ENCODE measurements around the gene ARL5B. TPM values are rescaled to one million over a fixed set of nuclear protein-coding genes. Genes with fewer than 3 reads are reported as not detected.

Gene ARL5B
- total and polyA plus RNA-seq, 2 of the 8 experiments (the other 6 are each of a cell fraction or from before 2014, with no cell fraction given), result 8.4 to 52.1 TPM

- TF ChIP-seq CHD7 (IDR thresholded peaks at IDR 0.05; ENCODE audit: insufficient replicate concordance, low read length) (no peak), GTF2F1 (IDR thresholded peaks at IDR 0.05; ENCODE audit: borderline replicate concordance, low read depth, low read length) (no peak), ASH2L (IDR thresholded peaks at IDR 0.05; ENCODE audit: low read length) (peak; percentile 87), HDAC2 (IDR thresholded peaks at IDR 0.05; ENCODE audit: borderline replicate concordance in 1 of 2, low read depth in 2 of 2, low read length in 2 of 2) (0 out of 4 replicates have a peak, but pooled peaks of 1 of the 2 experiments have one; percentile 42), KDM4A (IDR thresholded peaks at IDR 0.05; ENCODE audit: low read depth, low read length, severe bottlenecking) (peak; percentile 45), BRCA1 (IDR thresholded peaks at IDR 0.05; ENCODE audit: low read depth, low read length) (no peak), CHD2 (IDR thresholded peaks at IDR 0.05; ENCODE audit: low read length) (no peak), JUND (IDR thresholded peaks at IDR 0.05; ENCODE audit: low read length) (no peak), ATF3 (IDR thresholded peaks at IDR 0.05; ENCODE audit: insufficient read depth, low read depth, low read length) (0 out of 2 replicates have a peak, but pooled peaks have one; percentile 23), TAF1 (IDR thresholded peaks at IDR 0.05; ENCODE audit: low read depth, low read length) (peak; percentile 90)
Measured at GRCh38 chr10:18659125-18659818, at the start of gene ARL5B (continued).

Data from H1 (cell line).